Heart left ventricle (tissue), 16 donors: Measurements from ENCODE around the gene ATG3. TPM values are rescaled to one million over a fixed set of nuclear protein-coding genes. Genes with fewer than 3 reads are reported as not detected.

Experiments
- ATAC-seq, 4 donors: fragments of 200-7000 bp; cut with Tn5 transposase; one replicate each; pipeline ENCODE4 v1.9.1; 2020 to 2022; ENCODE audit warnings: moderate library complexity in 4 of 4, mild to moderate bottlenecking in 3 of 4, moderate number of reproducible peaks in 1 of 4
- DNase-seq, 5 donors: peaks; one replicate each; pipeline ENCODE4 v3.0.0-alpha.2; 2020
- H3K27ac ChIP-seq, 12 donors: fragments of 200-600 bp; sonication (generic) in 4 of 12; one replicate each; pipeline versions ENCODE4 v1.5.0 to v1.8.0; 2016 to 2022; ENCODE audit warnings: mild to moderate bottlenecking in 2 of 12
- H3K27me3 ChIP-seq, 9 donors: fragments of 200-600 bp; sonication (generic) in 2 of 9; one replicate each; pipeline versions ENCODE4 v1.5.1 to v1.8.0; 2016 to 2022; ENCODE audit warnings: mild to moderate bottlenecking in 3 of 9
- H3K36me3 ChIP-seq, 9 donors: fragments of 200-600 bp; sonication (generic) in 2 of 9; one replicate each; pipeline versions ENCODE4 v1.5.0 to v1.8.0; 2018 to 2022; ENCODE audit warnings: mild to moderate bottlenecking in 2 of 9
- H3K4me1 ChIP-seq, 12 donors: fragments of 200-600 bp; sonication (generic) in 4 of 12; one replicate each; pipeline versions ENCODE4 v1.5.0 to v1.8.0; 2016 to 2022; ENCODE audit warnings: mild to moderate bottlenecking in 3 of 12
- H3K4me3 ChIP-seq, 12 donors: fragments of 200-600 bp; sonication (generic) in 4 of 12; one replicate each; pipeline versions ENCODE4 v1.5.0 to v1.8.0; 2017 to 2022; ENCODE audit warnings: mild to moderate bottlenecking in 9 of 12, moderate library complexity in 4 of 12
- H3K9me3 ChIP-seq, 12 donors: fragments of 200-600 bp; sonication (generic) in 4 of 12; one replicate each; pipeline versions ENCODE4 v1.5.0 to v1.8.0; 2016 to 2022; ENCODE audit warnings: mild to moderate bottlenecking in 1 of 12
- POLR2A ChIP-seq, 2 donors: fragments of 450-650 bp; IDR thresholded peaks; one replicate each; pipeline ENCODE4 v1.6.1; 2017; ENCODE audit warnings: antibody characterized with exemption in 2 of 2, mild to moderate bottlenecking in 2 of 2, moderate library complexity in 2 of 2
- WGBS, 4 donors: extraction: QIAGEN DNeasy Blood & Tissue Kit in 2 of 4; methylation state at CpG; one replicate each; pipeline versions ENCODE4 v1.1.5 to v1.1.7; 2013 to 2018; 5-methylcytosine and 5-hydroxymethylcytosine counted together
- intact Hi-C, 10 donors: fragments of 100-400 bp; cut with DNase I; formaldehyde crosslinking; loops; one replicate each; pipeline versions ENCODE4 v1.11.1 to v1.14.2; 2022
- polyA plus RNA-seq, 2 donors: library from polyadenylated mRNA; stranded (reverse); fragments of 200-250 nt; gene quantifications; one replicate each; pipeline ENCODE4 v1.2.3, GENCODE V29; 2013
- total RNA-seq, 9 donors: library from RNA; depleted of rRNA in 2 of 9; stranded (reverse); fragments of >200 nt in 2 of 9; fragmentation: NEBNext Ultra II Directional in 3 of 9; extraction: Animal tissue kit (Norgen Biotek cat#: 25700) in 3 of 9; gene quantifications; one replicate each; pipeline versions ENCODE4 v1.1.0 to v1.2.4, GENCODE V29; 2016 to 2023
- TF ChIP-seq, protein P1 (sequence below), 12 donors: fragments of 200-600 bp; sonication (generic) in 4 of 12; IDR thresholded peaks; one replicate each; pipeline versions ENCODE4 v1.5.0 to v1.8.0; 2018 to 2022; ENCODE audit warnings: antibody characterized with exemption in 12 of 12, mild to moderate bottlenecking in 5 of 12
- donor health status: ischemic (EF 13 %, LVEDD 7.1; RV severe dilation, severe dysfunction).
- donor health status: healthy with polysubstance abuse.
- donor health status: DM: no; HTN: yes; CAD: no.
- donor health status: DM: no; HTN: no; CAD: no.
- donor health status: ischemic (EF 25% LVEDD 6.9; RV normal size, moderate dysfunction).
- donor health status: ischemic (EF 25% LVEDD 5.7; RV mildly dilated, moderate dysfunction).
- donor health status: healthy.
- donor health status: DM: yes; HTN: yes; CAD: no.
- donor health status: ischemic (EF 35%, LVEDD 5.7; RV mildly dilated, moderate dysfunction).
- donor health status: nonischemic (EF 11% LVEDD 7.7; RV severe dilation, severe dysfunction).
- donor health status: DM: yes; HTN: yes; CAD: no.
- donor health status: PGD.
- donor health status: ischemic (EF 29% LVEDD 5.4; RV normal size, mild dysfunction).
- donor health status: nonischemic (EF 23%, LVEDD 6.1; RV moderate dilation, normal function).

The ATG3 gene
- total and polyA plus RNA-seq, 11 donors, result 20.1 to 75.9 (median 47.2) TPM

- WGBS, 4 donors, result 87 to 92% (median 91%) methylated on average over 4 of the region's 4 CpGs
- intact Hi-C loops, result no loop called here
These were observed 58.3 kb downstream of the ATG3 start for GRCh38 chr3:112503304-112503972.

DNA sequence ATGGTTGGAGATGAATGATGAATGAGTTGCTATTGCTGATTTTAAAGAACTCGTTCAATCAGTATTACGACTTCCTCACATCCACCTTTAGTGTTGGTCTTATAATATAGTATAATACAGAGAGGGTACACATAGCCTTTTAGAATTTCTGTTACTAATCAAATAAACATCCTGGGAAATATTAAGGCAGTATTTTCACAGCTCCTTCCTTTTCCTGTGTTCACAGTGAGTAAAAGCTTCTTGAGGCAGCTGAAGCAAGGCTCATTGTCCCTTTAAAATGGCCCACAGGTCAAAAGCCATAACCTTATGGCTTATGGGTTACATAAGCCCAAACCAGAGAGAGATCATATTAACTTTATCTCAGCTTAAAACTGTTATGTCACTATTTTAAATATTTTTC lies 61.1 kb downstream of the ATG3 start:
- no peak for TF ChIP-seq POLR2A (IDR thresholded peaks at IDR 0.05)
- TF ChIP-seq, protein P1, sequence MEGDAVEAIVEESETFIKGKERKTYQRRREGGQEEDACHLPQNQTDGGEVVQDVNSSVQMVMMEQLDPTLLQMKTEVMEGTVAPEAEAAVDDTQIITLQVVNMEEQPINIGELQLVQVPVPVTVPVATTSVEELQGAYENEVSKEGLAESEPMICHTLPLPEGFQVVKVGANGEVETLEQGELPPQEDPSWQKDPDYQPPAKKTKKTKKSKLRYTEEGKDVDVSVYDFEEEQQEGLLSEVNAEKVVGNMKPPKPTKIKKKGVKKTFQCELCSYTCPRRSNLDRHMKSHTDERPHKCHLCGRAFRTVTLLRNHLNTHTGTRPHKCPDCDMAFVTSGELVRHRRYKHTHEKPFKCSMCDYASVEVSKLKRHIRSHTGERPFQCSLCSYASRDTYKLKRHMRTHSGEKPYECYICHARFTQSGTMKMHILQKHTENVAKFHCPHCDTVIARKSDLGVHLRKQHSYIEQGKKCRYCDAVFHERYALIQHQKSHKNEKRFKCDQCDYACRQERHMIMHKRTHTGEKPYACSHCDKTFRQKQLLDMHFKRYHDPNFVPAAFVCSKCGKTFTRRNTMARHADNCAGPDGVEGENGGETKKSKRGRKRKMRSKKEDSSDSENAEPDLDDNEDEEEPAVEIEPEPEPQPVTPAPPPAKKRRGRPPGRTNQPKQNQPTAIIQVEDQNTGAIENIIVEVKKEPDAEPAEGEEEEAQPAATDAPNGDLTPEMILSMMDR (IDR thresholded peaks at IDR 0.05), result no peak
- WGBS, 4 donors, result 73 to 80% (median 76%) methylated on average over 2 of the region's 2 CpGs
- ATAC-seq, result no peak

More at GRCh38 chr3:112503304-112503972, 58.3 kb downstream of the ATG3 start:
- no peaks in the 10 kb centered on the region for H3K36me3 ChIP-seq
- H3K27ac ChIP-seq, result no peak overlapping the region
- no peak for DNase-seq
- no peaks in the 10 kb centered on the region for H3K9me3 ChIP-seq
- ATAC-seq, result no peak
- no peak overlapping the region for H3K4me3 ChIP-seq
- no peaks in the 10 kb centered on the region for H3K27me3 ChIP-seq
- TF ChIP-seq, protein P1 (IDR thresholded peaks at IDR 0.05), result no peak
- no peak for TF ChIP-seq POLR2A (IDR thresholded peaks at IDR 0.05)
- H3K4me1 ChIP-seq, result peaks cover 0 to 12% (median 0%) of the 10 kb centered on the region in 12 donors

GRCh38 chr3:112498914-112499711 lies 62.6 kb downstream of the ATG3 start, which contains the start of gene BTLA:
TSS of gene BTLA (minus strand) at chr3:112499472. CDS start at chr3:112499358, 114 bp downstream.
- ATAC-seq (no peak), DNase-seq (no peak)
- H3K4me1 ChIP-seq, result peaks cover 0 to 8% (median 0%) of the 10 kb centered on the region in 12 donors
- peak within 1 kb of the TSS in 1 of 12 donors; percentile 42 for H3K4me3 ChIP-seq
- 84 to 90% (median 89%) methylated on average over 12 of the region's 12 CpGs for WGBS, 4 donors
- H3K9me3 ChIP-seq, result peaks cover 0 to 7% (median 0%) of the 10 kb centered on the region in 12 donors
- intact Hi-C loops, result no loop called here
- H3K36me3 ChIP-seq, result no peaks in the 10 kb centered on the region
- H3K27me3 ChIP-seq, result no peaks in the 10 kb centered on the region
- H3K27ac ChIP-seq, result peak within 1 kb of the TSS in 1 of 12 donors; percentile 13
- no peak for TF ChIP-seq POLR2A (IDR thresholded peaks at IDR 0.05)
- TF ChIP-seq, protein P1 (IDR thresholded peaks at IDR 0.05), result no peak

More for the DNA sequence above, 61.1 kb downstream of the ATG3 start:
- no peaks in the 10 kb centered on the region for H3K36me3 ChIP-seq
- H3K27me3 ChIP-seq, result no peaks in the 10 kb centered on the region
- DNase-seq, result no peak
- H3K27ac ChIP-seq, result no peak overlapping the region
- peaks cover 0 to 8% (median 0%) of the 10 kb centered on the region in 12 donors for H3K4me1 ChIP-seq
- H3K4me3 ChIP-seq, result no peak overlapping the region
- no peaks in the 10 kb centered on the region for H3K9me3 ChIP-seq
- intact Hi-C loops, result no loop called here
